ENCODE results near the gene RPTOR.

- peak in 2 of 5 experiments; percentile 10 to 14 for TF ChIP-seq CTCF (IDR thresholded peaks at IDR 0.05 in 4 of 5, conservative IDR thresholded peaks at IDR 0.05 in 1 of 5)
- peak in 1 of 2 donors; percentile 40 for TF ChIP-seq POLR2A (IDR thresholded peaks at IDR 0.05)
Measured at GRCh38 chr17:80826955-80827645, 282.5 kb downstream of the RPTOR start.

Data from gastrocnemius medialis (tissue), 4 donors.